ENCODE results near the gene CUTA. TPM values are rescaled to one million over a fixed set of nuclear protein-coding genes. Genes with fewer than 3 reads are reported as not detected.

CUTA gene
- total and polyA plus RNA-seq, 4 donors = 88.7 to 275 (median 128) TPM

DNA sequence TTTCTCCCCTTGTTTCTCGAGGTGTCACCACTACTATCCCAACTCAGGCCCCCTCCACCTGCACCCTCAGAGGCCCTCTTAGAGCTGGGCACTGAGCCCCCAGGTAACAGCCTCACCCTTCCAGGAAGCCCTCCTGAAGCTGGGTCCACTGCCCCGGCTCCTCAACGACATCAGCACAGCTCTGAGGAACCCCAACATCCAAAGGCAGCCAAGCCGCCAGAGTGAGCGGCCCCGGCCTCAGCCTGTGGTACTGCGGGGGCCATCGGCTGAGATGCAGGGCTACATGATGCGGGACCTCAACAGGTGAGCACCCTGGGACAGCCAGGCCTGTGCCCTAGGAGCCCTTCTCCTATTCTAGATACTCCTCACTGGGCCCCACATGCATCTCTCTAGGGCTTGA, 23.6 kb upstream of the CUTA start:
- no peaks in the 10 kb centered on the region for H3K4me1 ChIP-seq (ENCODE audit: control insufficient read depth in 5 of 5, insufficient read depth in 5 of 5, low read length in 5 of 5)
- H3K4me3 ChIP-seq = no peak overlapping the region
- H3K27me3 ChIP-seq (ENCODE audit: control insufficient read depth in 3 of 3, insufficient read depth in 3 of 3, low read length in 2 of 3) = no peaks in the 10 kb centered on the region
- no peak overlapping the region for H3K9ac ChIP-seq (ENCODE audit: insufficient read depth in 1 of 2, low read length in 2 of 2)
- no peaks in the 10 kb centered on the region for H3K9me3 ChIP-seq (ENCODE audit: control insufficient read depth in 4 of 4, insufficient read depth in 3 of 4, low read length in 3 of 4)
- DNase-seq (no peak), ATAC-seq (ENCODE audit: insufficient read depth, low FRiP score) (no peak)
- peaks cover 3 to 47% (median 33%) of the 10 kb centered on the region in 4 donors for H3K36me3 ChIP-seq (ENCODE audit: control insufficient read depth in 4 of 4, insufficient read depth in 4 of 4, low read length in 4 of 4)
- WGBS, 2 donors = 94 to 97% methylated on average over 9 of the region's 9 CpGs
- TF ChIP-seq, protein P1, sequence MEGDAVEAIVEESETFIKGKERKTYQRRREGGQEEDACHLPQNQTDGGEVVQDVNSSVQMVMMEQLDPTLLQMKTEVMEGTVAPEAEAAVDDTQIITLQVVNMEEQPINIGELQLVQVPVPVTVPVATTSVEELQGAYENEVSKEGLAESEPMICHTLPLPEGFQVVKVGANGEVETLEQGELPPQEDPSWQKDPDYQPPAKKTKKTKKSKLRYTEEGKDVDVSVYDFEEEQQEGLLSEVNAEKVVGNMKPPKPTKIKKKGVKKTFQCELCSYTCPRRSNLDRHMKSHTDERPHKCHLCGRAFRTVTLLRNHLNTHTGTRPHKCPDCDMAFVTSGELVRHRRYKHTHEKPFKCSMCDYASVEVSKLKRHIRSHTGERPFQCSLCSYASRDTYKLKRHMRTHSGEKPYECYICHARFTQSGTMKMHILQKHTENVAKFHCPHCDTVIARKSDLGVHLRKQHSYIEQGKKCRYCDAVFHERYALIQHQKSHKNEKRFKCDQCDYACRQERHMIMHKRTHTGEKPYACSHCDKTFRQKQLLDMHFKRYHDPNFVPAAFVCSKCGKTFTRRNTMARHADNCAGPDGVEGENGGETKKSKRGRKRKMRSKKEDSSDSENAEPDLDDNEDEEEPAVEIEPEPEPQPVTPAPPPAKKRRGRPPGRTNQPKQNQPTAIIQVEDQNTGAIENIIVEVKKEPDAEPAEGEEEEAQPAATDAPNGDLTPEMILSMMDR (IDR thresholded peaks at IDR 0.05; ENCODE audit: control extremely low read depth, extremely low read depth) = no peak
- no peak overlapping the region for H3K27ac ChIP-seq (ENCODE audit: low read depth in 1 of 2, low read length in 1 of 2)

DNA sequence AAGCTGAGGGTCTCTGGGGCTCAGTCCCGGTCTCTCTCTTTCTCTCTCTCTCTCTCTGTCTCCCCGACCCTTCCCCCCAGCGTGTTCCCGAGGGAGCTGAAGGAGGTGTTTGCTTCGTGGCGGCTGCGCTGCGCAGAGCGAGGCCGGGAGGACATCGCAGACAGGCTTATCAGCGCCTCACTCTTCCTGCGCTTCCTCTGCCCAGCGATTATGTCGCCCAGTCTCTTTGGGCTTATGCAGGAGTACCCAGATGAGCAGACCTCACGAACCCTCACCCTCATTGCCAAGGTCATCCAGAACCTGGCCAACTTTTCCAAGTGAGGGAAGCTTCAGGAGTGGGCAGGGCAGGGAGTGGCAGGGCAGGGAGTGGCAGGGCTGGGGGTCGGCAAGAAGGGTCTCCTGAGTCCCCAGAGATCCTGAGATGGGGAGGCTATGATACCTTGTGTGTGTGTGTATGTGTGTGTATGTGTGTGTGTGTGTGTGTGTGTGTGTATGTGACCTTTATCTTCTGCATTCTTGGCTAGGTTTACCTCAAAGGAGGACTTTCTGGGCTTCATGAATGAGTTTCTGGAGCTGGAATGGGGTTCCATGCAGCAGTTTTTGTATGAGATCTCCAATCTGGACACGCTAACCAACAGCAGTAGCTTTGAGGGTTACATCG, 22.9 kb upstream of the CUTA start:
- no peaks in the 10 kb centered on the region for H3K27me3 ChIP-seq (ENCODE audit: control insufficient read depth in 3 of 3, insufficient read depth in 3 of 3, low read length in 2 of 3)
- no peaks in the 10 kb centered on the region for H3K4me1 ChIP-seq (ENCODE audit: control insufficient read depth in 5 of 5, insufficient read depth in 5 of 5, low read length in 5 of 5)
- H3K4me3 ChIP-seq = no peak overlapping the region
- H3K27ac ChIP-seq (ENCODE audit: low read depth in 1 of 2, low read length in 1 of 2) = no peak overlapping the region
- TF ChIP-seq, protein P1 (IDR thresholded peaks at IDR 0.05; ENCODE audit: control extremely low read depth, extremely low read depth) = no peak
- DNase-seq = no peak
- H3K36me3 ChIP-seq (ENCODE audit: control insufficient read depth in 4 of 4, insufficient read depth in 4 of 4, low read length in 4 of 4) = peaks cover 3 to 46% (median 34%) of the 10 kb centered on the region in 4 donors
- no peaks in the 10 kb centered on the region for H3K9me3 ChIP-seq (ENCODE audit: control insufficient read depth in 4 of 4, insufficient read depth in 3 of 4, low read length in 3 of 4)
- no peak overlapping the region for H3K9ac ChIP-seq (ENCODE audit: insufficient read depth in 1 of 2, low read length in 2 of 2)
- WGBS, 2 donors = 86 to 87% methylated on average over 19 of the region's 19 CpGs
- no peak for ATAC-seq (ENCODE audit: insufficient read depth, low FRiP score)

DNA sequence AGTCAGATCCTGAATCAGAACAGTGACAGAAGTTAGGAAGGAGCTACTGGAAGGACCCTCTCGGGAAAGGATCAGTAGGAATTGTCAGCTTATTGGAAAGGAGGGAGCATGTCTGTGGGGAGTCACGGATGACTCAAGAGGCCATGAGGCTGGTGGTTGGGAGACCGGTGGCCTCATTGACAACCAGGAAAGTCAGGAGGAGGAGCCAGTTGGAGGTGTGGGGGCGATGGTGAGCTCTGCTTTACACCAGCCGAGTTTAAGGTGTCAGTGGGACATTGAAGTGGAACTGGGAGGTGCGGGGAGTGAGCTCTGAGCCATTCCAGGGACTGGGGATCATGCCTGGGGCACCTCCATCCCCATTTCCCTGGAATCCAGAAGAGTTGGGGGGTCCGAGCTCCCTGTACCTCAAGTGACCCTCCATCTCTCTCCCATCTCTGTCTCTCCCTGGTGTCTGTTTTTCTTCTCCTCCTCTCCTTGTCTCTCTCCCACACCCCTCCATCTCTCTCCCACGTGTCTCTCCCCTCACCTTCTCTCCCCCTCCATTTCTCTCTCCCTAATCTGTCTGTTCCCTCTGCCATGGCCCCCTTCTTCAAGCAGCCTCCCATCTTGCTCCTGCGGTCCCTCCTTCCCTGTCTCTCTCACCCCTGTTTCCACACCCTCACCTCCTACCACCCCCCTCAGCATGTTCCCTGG, 22.2 kb upstream of the CUTA start:
- ATAC-seq (ENCODE audit: insufficient read depth, low FRiP score) (no peak), DNase-seq (no peak)
- H3K4me3 ChIP-seq = no peak overlapping the region
- TF ChIP-seq, protein P1 (IDR thresholded peaks at IDR 0.05; ENCODE audit: control extremely low read depth, extremely low read depth) = no peak
- peaks cover 3 to 51% (median 39%) of the 10 kb centered on the region in 4 donors for H3K36me3 ChIP-seq (ENCODE audit: control insufficient read depth in 4 of 4, insufficient read depth in 4 of 4, low read length in 4 of 4)
- no peak overlapping the region for H3K9ac ChIP-seq (ENCODE audit: insufficient read depth in 1 of 2, low read length in 2 of 2)
- 78 to 81% methylated on average over 9 of the region's 9 CpGs for WGBS, 2 donors
- no peaks in the 10 kb centered on the region for H3K4me1 ChIP-seq (ENCODE audit: control insufficient read depth in 5 of 5, insufficient read depth in 5 of 5, low read length in 5 of 5)
- no peaks in the 10 kb centered on the region for H3K9me3 ChIP-seq (ENCODE audit: control insufficient read depth in 4 of 4, insufficient read depth in 3 of 4, low read length in 3 of 4)
- no peaks in the 10 kb centered on the region for H3K27me3 ChIP-seq (ENCODE audit: control insufficient read depth in 3 of 3, insufficient read depth in 3 of 3, low read length in 2 of 3)
- no peak overlapping the region for H3K27ac ChIP-seq (ENCODE audit: low read depth in 1 of 2, low read length in 1 of 2)

All from lung (tissue), 12 donors.